HG03045 (cell line): ENCODE measurements around the gene SLC39A3.

ENCODE experiments used
- ATAC-seq: cut with Tn5 transposase; IDR thresholded peaks from one replicate; pipeline ENCODE4 v1.9.1; 2021; ENCODE audit warnings: mild to moderate bottlenecking, moderate library complexity; ENCODE audit not compliant: unreplicated experiment

Gene SLC39A3

DNA sequence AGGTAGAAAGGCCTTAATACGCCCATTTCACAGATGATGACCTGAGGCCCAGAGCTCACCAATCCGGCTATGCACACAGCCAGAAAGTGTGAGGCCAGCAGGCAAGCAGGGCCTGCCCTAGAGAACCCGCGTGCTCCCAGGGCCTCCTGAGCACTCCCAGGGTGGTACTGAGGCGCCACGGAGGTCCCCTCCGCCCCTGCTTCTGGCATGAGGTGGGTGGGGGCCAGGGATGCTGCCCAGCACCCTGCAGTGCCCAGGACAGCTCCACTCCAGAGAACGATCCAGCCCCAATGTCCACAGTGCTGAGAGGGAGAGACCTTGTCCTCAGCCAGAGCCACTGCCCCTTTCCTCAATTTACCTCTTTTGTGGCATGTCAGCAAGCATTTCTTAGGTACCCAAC is 29.4 kb upstream of the SLC39A3 start:
- no peak for ATAC-seq

- no peak for ATAC-seq
Observed at GRCh38 chr19:2768365-2769132, 28.7 kb upstream of the SLC39A3 start.

DNA sequence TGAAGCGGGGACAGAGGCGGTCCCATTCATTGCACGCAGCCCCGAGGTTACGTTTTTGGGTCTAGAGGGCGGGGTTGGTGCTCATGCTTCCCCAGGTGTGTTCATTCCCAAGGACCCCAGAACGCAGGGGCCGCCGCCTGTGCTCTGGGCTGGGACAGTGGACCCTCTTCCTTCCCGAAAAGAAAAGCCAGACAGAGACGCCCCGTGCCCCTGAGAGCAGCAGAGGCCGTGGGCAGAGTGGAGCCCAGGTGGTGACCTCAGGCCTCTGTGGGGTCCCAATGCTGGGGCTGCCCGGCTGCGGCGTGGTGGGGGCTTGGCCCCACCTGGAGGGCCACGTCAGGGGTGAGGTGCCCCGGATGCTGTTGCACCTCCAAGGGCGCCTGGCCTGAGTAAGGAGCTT is 27.9 kb upstream of the SLC39A3 start:
- no peak for ATAC-seq

DNA sequence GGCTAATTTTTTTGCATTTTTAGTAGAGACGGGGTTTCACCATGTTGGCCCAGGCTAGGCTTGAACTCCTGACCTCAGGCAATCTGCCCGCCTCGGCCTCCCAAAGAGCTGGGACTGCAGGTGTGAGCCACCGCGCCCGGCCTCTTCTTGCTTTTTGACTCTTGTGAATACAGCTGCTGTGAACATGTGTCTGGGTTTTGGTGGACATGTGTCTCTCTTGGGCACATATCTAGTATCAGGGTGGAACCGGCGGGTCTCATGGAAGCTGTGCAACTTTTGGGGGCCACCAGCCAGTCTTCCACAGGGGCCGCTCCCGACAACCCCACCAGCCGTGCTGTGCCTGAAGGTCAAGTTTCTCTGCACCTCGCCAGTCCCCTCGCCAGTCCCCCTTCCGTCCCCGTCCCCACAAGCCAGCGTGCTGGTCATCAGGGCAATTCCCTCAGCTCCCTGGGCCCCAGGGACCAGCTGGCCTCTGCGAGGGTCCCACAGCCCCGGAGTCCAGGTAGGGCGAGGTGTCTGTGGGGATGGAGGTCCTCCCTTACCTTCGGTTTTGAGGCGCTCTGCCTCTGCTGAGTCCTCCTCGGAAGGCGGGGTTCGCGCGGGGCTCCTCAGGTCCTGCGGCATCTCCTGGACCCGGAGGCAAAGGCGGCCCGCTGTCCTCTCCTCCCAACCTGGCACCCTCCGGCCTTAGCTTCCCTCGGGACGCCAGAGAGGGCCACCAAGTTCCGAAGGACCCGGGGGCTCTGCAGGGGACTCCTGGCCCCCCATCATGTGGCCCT is 27.0 kb upstream of the SLC39A3 start:
- ATAC-seq = no peak

DNA sequence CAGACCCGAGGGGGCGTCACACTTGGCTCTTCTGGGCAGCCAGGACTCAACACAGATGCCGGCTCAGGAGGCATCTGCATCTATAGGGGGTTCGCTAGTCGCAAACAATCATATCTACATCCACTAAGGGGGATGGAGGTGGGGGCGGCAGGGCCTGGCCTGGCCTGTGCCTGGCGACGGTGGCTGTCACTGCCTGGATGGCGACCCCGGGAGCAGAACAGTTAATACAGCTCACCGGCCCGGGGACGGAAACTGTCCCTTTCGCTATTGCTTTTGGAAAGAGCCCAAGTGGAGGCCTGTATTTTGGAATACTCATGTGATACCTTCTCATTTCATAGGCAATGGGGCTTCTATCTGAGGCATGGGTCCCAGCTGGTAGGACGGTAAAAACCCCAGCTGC is 25.6 kb upstream of the SLC39A3 start:
- ATAC-seq = no peak

- no peak for ATAC-seq
Observed at GRCh38 chr19:2764945-2765344, 25.1 kb upstream of the SLC39A3 start.

DNA sequence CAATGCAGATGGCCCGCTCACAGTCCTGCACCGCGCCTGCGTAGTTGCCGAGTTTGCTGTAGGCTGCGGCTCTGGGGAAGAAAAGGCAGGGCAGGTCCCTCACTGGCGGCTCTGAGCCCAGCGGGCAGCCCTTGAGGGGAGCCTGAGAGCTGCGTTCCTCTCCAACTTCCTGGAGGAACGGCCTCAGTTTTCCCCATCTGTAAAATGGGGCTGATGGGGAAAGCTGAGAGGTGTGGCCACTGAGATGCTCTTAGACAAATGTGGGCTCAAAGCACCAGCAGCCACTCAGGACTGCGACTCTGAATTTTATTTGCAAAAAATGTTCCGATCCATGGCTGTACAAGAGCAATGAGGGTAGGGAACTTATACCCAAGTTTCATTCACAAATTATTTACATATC is 23.9 kb upstream of the SLC39A3 start:
- no peak for ATAC-seq

GRCh38 chr19:2762783-2763496 is 23.1 kb upstream of the SLC39A3 start:
- ATAC-seq = no peak

DNA sequence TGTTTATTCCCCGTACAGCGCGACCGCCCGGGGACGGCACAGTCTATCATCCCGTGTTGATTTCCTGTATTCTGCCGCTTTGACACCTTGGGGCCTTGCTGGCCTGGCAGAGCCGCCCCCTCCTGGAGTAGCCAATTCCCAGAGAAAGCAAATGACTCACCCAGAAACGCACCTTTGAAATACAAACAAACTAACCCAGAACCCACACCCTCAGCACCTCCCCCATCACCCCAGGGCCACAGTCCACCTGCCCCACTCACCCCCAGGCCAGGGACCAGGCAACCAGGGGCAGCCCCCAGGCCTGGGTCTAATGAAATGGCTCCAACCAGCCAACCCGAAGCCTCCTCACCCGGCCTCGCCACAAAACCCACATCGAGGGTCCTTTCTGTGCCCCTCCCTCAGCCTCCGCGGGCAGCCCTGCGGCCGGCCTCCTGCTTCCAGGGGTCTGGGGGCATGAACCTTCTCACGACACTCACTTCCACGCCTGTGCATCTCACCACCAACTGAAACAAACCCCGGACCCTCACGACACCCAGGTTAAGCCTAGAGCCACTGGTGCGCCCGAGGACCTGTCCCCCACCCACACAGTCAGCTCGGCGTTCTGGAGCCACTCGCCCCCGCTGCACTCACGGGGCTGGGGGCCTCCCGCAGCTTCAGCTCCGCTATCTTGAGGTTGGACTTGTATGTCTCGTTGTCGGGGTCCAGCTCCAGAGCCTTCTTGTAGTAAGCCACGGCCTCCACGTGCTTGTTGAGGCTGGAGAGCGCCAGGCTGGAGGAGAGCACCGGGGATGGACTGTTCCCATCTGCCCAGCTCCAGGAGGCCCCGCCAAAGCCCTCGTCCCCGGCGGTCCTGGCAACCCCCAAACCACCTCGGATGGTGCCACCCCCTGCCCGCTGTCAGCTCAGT is 22.3 kb upstream of the SLC39A3 start:
- no peak for ATAC-seq

- ATAC-seq = no peak
Observed at GRCh38 chr19:2761309-2761677, 21.5 kb upstream of the SLC39A3 start.

DNA sequence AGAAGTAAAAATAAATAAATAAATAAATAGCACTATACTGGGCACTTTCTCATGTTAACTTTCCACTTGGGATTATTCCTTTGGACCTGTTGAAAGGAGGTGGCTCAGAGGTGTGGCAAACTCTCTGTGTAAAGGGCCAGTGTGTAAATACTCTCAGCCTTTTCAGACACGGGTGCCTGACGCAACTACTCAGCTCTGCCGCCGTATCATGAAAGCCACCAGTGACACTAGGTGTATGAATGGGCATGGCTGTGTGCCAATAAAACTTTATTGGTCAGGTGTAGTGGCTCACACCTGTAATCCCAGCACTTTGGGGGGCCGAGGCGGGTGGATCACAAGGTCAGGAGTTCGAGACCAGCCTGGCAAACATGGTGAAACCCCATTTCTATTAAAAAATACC is 20.1 kb upstream of the SLC39A3 start:
- ATAC-seq = no peak

GRCh38 chr19:2759362-2759761 is 19.5 kb upstream of the SLC39A3 start:
- no peak for ATAC-seq

GRCh38 chr19:2758601-2759313 is 18.9 kb upstream of the SLC39A3 start:
- ATAC-seq = no peak

GRCh38 chr19:2756921-2757881 is 17.4 kb upstream of the SLC39A3 start:
- ATAC-seq = no peak

- ATAC-seq = no peak
Observed at GRCh38 chr19:2756477-2756876, 16.7 kb upstream of the SLC39A3 start.

- no peak for ATAC-seq
Observed at GRCh38 chr19:2755811-2756210, 16.0 kb upstream of the SLC39A3 start.

GRCh38 chr19:2755448-2755705 is 15.6 kb upstream of the SLC39A3 start:
- no peak for ATAC-seq

- no peak for ATAC-seq
Observed at GRCh38 chr19:2754659-2755447, 15.0 kb upstream of the SLC39A3 start.

DNA sequence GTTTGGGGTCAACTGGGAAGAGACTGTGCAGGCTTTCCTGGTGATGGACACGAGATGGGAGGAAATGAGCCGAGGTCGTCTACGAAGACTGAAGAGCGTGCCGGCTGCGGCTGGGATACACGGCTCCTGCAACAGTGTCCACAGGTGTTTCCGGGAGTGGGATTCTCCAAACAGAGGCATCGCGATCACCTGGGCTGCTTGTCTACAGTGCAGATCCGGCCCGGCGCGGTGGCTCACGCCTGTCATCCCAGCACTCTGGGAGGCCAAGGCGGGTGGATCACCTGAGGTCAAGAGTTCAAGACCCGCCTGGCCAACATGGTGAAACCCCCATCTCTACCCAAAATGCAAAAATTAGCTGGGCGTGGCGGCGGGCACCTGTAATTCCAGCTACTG is 11.6 kb upstream of the SLC39A3 start:
- no peak for ATAC-seq
